ENCODE measurements around the gene ZNF532.

The ZNF532 gene, protein sequence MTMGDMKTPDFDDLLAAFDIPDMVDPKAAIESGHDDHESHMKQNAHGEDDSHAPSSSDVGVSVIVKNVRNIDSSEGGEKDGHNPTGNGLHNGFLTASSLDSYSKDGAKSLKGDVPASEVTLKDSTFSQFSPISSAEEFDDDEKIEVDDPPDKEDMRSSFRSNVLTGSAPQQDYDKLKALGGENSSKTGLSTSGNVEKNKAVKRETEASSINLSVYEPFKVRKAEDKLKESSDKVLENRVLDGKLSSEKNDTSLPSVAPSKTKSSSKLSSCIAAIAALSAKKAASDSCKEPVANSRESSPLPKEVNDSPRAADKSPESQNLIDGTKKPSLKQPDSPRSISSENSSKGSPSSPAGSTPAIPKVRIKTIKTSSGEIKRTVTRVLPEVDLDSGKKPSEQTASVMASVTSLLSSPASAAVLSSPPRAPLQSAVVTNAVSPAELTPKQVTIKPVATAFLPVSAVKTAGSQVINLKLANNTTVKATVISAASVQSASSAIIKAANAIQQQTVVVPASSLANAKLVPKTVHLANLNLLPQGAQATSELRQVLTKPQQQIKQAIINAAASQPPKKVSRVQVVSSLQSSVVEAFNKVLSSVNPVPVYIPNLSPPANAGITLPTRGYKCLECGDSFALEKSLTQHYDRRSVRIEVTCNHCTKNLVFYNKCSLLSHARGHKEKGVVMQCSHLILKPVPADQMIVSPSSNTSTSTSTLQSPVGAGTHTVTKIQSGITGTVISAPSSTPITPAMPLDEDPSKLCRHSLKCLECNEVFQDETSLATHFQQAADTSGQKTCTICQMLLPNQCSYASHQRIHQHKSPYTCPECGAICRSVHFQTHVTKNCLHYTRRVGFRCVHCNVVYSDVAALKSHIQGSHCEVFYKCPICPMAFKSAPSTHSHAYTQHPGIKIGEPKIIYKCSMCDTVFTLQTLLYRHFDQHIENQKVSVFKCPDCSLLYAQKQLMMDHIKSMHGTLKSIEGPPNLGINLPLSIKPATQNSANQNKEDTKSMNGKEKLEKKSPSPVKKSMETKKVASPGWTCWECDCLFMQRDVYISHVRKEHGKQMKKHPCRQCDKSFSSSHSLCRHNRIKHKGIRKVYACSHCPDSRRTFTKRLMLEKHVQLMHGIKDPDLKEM (N-terminal part only)

GRCh38 chr18:58864146-58865032 is at the start of gene ZNF532:
ZNF532 (plus strand) TSS chr18:58864877. CDS start in a region left out here.
- TF ChIP-seq, protein P1, sequence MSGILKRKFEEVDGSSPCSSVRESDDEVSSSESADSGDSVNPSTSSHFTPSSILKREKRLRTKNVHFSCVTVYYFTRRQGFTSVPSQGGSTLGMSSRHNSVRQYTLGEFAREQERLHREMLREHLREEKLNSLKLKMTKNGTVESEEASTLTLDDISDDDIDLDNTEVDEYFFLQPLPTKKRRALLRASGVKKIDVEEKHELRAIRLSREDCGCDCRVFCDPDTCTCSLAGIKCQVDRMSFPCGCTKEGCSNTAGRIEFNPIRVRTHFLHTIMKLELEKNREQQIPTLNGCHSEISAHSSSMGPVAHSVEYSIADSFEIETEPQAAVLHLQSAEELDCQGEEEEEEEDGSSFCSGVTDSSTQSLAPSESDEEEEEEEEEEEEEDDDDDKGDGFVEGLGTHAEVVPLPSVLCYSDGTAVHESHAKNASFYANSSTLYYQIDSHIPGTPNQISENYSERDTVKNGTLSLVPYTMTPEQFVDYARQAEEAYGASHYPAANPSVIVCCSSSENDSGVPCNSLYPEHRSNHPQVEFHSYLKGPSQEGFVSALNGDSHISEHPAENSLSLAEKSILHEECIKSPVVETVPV (CRISPR knock-in tag; IDR thresholded peaks at IDR 0.05), result no peak
- TF ChIP-seq ARNTL (CRISPR knock-in tag; IDR thresholded peaks at IDR 0.05; ENCODE audit: borderline replicate concordance, low read depth) (no peak), ZNF565 (CRISPR knock-in tag; conservative IDR thresholded peaks at IDR 0.05; ENCODE audit: low read depth) (no peak), ISL1 (CRISPR knock-in tag; IDR thresholded peaks at IDR 0.05) (no peak), PPARA (CRISPR knock-in tag; IDR thresholded peaks at IDR 0.05; ENCODE audit: borderline replicate concordance) (no peak), ZFP30 (CRISPR knock-in tag; IDR thresholded peaks at IDR 0.05) (no peak)
- ATAC-seq, result peak; percentile 78

GRCh38 chr18:58819051-58819450 is 45.6 kb upstream of the ZNF532 start:
- ATAC-seq, result no peak

More at GRCh38 chr18:58819051-58819450, 45.6 kb upstream of the ZNF532 start:
- TF ChIP-seq, protein P2, sequence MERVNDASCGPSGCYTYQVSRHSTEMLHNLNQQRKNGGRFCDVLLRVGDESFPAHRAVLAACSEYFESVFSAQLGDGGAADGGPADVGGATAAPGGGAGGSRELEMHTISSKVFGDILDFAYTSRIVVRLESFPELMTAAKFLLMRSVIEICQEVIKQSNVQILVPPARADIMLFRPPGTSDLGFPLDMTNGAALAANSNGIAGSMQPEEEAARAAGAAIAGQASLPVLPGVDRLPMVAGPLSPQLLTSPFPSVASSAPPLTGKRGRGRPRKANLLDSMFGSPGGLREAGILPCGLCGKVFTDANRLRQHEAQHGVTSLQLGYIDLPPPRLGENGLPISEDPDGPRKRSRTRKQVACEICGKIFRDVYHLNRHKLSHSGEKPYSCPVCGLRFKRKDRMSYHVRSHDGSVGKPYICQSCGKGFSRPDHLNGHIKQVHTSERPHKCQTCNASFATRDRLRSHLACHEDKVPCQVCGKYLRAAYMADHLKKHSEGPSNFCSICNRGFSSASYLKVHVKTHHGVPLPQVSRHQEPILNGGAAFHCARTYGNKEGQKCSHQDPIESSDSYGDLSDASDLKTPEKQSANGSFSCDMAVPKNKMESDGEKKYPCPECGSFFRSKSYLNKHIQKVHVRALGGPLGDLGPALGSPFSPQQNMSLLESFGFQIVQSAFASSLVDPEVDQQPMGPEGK (CRISPR knock-in tag; IDR thresholded peaks at IDR 0.05; ENCODE audit: borderline replicate concordance), result no peak
- TF ChIP-seq ZFP30 (CRISPR knock-in tag; IDR thresholded peaks at IDR 0.05) (no peak), ZNF70 (CRISPR knock-in tag; IDR thresholded peaks at IDR 0.05) (no peak), CSDC2 (CRISPR knock-in tag; IDR thresholded peaks at IDR 0.05) (no peak), TCF4 (CRISPR knock-in tag; IDR thresholded peaks at IDR 0.05; ENCODE audit: borderline replicate concordance) (no peak), TOX (CRISPR knock-in tag; IDR thresholded peaks at IDR 0.05; ENCODE audit: borderline replicate concordance) (no peak), TSHZ2 (CRISPR knock-in tag; IDR thresholded peaks at IDR 0.05) (no peak), OSR1 (CRISPR knock-in tag; IDR thresholded peaks at IDR 0.05) (no peak), GLIS3 (CRISPR knock-in tag; IDR thresholded peaks at IDR 0.05) (no peak), BACH2 (CRISPR knock-in tag; IDR thresholded peaks at IDR 0.05; ENCODE audit: borderline replicate concordance) (no peak)
- TF ChIP-seq, protein P3, sequence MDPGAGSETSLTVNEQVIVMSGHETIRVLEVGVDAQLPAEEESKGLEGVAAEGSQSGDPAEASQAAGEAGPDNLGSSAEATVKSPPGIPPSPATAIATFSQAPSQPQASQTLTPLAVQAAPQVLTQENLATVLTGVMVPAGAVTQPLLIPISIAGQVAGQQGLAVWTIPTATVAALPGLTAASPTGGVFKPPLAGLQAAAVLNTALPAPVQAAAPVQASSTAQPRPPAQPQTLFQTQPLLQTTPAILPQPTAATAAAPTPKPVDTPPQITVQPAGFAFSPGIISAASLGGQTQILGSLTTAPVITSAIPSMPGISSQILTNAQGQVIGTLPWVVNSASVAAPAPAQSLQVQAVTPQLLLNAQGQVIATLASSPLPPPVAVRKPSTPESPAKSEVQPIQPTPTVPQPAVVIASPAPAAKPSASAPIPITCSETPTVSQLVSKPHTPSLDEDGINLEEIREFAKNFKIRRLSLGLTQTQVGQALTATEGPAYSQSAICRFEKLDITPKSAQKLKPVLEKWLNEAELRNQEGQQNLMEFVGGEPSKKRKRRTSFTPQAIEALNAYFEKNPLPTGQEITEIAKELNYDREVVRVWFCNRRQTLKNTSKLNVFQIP (CRISPR knock-in tag; IDR thresholded peaks at IDR 0.05; ENCODE audit: borderline replicate concordance, low read depth), result no peak

Measured in SK-N-SH treated with all-trans-retinoic acid at 6 μM for 48 hours (cell line).